GM10266 (cell line): Measurements from ENCODE around the gene GPR176.
"Not testable (repeated sequence)": the region's sequence is repeated elsewhere in the genome, so short reads cannot be mapped to it uniquely, and the experiment has no call there.

Source experiments
- DNase-seq: peaks from one replicate; pipeline ENCODE4 v3.0.0; 2012; ENCODE audit errors: extremely low spot score
- CTCF ChIP-seq: IDR thresholded peaks from 2 replicates; pipeline ENCODE4 v1.5.1; 2012; ENCODE audit warnings: mild to moderate bottlenecking, low read depth; ENCODE audit not compliant: control insufficient read depth, insufficient read depth; ENCODE audit errors: missing control alignments

GPR176 gene

GRCh38 chr15:39820050-39820602, 99.9 kb downstream of the GPR176 start:
- TF ChIP-seq CTCF, result no peak
- no peak for DNase-seq

GRCh38 chr15:39819533-39819932, 100.5 kb downstream of the GPR176 start:
- no peak for DNase-seq
- TF ChIP-seq CTCF, result no peak

GRCh38 chr15:39817892-39818291, 102.2 kb downstream of the GPR176 start:
- no peak for TF ChIP-seq CTCF
- DNase-seq, result no peak

GRCh38 chr15:39814489-39814888, 105.6 kb downstream of the GPR176 start:
- TF ChIP-seq CTCF, result no peak
- no peak for DNase-seq

GRCh38 chr15:39812651-39813050, 107.4 kb downstream of the GPR176 start:
- DNase-seq, result not testable (repeated sequence)

GRCh38 chr15:39808909-39809308, 111.2 kb downstream of the GPR176 start:
- no peak for TF ChIP-seq CTCF
- no peak for DNase-seq

- no peak for TF ChIP-seq CTCF
- no peak for DNase-seq
These were observed 112.3 kb downstream of the GPR176 start for GRCh38 chr15:39807791-39808190.

- TF ChIP-seq CTCF, result no peak
- no peak for DNase-seq
These were observed 116.0 kb downstream of the GPR176 start for GRCh38 chr15:39804026-39804425.
